ENCODE data around the gene CDK5RAP1.

The CDK5RAP1 gene

DNA sequence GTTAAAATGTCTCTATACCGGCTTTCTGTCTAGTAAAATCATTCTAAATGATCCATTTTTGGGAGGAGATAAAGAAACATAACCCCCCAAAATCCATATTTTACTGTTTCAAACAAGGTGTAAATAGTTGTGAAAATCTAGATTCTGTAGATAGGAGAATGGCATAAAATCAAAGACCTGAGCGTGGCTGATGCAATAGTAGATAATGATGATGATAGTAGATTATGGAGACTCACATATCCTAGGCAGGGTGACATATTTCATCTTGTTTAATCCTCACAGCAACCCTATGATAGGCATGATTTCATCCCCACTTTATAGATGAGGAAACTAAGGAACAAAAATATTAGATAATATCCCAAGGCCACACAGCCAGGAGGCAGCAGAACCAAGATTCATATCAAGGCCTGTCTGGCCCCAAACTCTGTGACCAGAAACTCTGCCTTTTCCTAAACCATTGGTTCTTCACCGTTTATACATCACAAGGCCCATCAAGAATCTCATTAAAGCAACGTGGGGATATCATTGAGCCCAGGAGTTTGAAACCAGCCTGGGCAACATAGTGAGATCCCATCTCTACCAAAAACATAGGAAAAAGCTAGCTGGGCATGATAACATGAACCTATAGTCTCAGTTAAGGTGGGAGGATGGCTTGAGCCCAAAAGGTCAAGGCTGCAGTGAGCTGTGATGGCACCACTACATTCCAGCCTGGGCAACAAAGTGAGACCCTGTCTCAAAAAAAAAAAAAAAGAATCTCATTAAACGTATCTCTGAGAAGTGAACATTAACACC lies 62.7 kb downstream of the CDK5RAP1 start:
- Mint-ChIP-seq H3K27ac (no peak overlapping the region), H3K36me3 (ENCODE audit: low read depth) (no peaks in the 10 kb centered on the region), H3K4me3 (no peak overlapping the region), H3K4me1 (ENCODE audit: low read depth) (no peaks in the 10 kb centered on the region), H3K9me3 (no peaks in the 10 kb centered on the region), H3K27me3 (ENCODE audit: low read depth) (peaks cover 4% of the 10 kb centered on the region)

DNA sequence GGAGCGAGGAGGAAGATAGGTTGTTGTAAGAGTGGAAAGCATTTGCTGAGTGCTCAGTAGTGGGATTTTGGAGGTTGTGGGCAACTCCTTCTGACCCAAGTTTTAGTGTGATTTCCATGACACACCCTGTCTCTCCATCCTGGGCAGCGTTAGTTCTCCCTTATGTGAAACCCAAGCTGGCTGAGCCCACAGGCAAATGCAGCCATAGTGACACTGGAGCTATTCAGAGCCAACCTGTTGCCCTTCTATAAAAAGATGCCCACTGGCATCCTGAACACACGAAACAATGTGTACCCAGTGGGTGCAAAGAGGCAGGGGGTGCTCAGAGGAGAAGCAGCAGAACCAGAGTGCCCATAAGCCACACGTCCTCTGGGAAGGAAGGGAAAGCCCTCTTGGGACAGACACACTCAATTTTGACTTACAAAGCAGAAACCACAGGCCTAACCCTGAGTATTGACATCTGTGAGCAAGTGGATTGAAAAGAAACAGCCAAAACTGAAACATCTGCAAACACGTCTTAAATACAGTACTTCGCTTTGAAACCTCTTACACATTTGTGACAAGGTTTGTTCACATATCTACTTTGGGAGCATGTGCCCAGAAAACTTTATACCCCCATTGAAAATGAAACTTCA lies 63.7 kb downstream of the CDK5RAP1 start:
- Mint-ChIP-seq H3K4me3 (no peak overlapping the region), H3K27ac (no peak overlapping the region), H3K4me1 (ENCODE audit: low read depth) (no peaks in the 10 kb centered on the region), H3K9me3 (no peaks in the 10 kb centered on the region), H3K27me3 (ENCODE audit: low read depth) (peaks cover 4% of the 10 kb centered on the region), H3K36me3 (ENCODE audit: low read depth) (no peaks in the 10 kb centered on the region)

DNA sequence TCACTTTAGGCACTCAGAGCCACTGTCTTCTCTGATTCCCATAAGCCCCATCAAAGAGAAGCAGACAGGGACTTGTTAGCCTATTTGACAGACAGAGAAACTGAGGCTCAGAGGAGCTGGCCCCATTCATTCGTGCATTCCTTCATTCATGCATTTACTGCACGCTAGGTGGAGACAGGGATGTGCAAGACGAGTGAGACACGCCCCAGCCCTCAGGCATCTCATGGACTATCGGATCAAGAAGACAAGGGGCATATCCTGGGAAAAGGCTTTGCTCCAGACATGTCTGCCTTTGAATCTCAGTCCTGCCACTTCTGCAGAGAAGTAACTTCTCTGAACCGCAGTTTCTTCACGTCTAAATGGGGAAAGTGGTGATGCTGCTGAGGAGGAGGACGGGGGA lies 64.2 kb downstream of the CDK5RAP1 start:
- Mint-ChIP-seq H3K27me3 (ENCODE audit: low read depth) (peaks cover 4% of the 10 kb centered on the region), H3K36me3 (ENCODE audit: low read depth) (no peaks in the 10 kb centered on the region), H3K27ac (no peak overlapping the region), H3K9me3 (no peaks in the 10 kb centered on the region), H3K4me1 (ENCODE audit: low read depth) (no peaks in the 10 kb centered on the region), H3K4me3 (no peak overlapping the region)

DNA sequence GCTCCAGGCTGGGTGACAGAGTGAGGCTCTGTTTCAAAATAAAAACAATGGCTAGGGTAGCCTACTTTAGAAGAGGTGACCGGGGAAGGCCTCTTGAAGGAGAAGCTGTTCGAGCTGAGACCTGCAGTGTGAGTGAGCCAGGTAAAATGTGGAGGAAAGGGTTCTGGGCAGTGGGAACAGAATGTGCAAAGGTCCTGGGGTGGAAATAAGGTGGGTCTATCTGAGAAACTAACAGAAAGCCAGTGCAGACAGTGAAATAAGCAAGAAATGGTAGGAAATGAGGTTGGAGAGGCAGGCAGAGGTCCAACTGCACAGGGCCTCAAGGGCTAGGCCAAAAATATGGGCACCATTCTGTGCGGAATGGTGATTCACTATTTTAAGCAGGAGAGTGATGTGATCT lies 64.9 kb downstream of the CDK5RAP1 start:
- Mint-ChIP-seq H3K36me3 (ENCODE audit: low read depth) (no peaks in the 10 kb centered on the region), H3K27me3 (ENCODE audit: low read depth) (peaks cover 4% of the 10 kb centered on the region), H3K9me3 (no peaks in the 10 kb centered on the region), H3K4me3 (no peak overlapping the region), H3K4me1 (ENCODE audit: low read depth) (no peaks in the 10 kb centered on the region), H3K27ac (no peak overlapping the region)

DNA sequence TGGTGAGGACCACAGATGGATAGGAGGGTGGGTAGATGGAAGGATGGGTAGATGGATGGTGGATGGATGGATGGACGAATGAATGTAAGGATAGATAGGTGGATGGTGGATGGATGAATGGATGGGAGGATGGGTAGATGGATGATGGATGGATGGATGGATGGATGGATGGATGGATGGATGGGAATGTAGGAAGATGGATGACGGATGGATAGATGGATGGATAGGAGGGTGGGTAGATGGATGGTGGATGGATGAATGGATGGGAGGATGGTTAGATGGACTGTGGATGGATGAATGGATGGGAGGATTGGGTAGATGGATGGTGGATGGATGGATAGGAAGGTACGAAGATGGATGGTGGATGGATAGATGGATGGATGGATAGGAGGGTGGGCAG lies 67.2 kb downstream of the CDK5RAP1 start:
- no peak overlapping the region for H3K27ac Mint-ChIP-seq
- peaks cover 4% of the 10 kb centered on the region for H3K27me3 Mint-ChIP-seq (ENCODE audit: low read depth)

DNA sequence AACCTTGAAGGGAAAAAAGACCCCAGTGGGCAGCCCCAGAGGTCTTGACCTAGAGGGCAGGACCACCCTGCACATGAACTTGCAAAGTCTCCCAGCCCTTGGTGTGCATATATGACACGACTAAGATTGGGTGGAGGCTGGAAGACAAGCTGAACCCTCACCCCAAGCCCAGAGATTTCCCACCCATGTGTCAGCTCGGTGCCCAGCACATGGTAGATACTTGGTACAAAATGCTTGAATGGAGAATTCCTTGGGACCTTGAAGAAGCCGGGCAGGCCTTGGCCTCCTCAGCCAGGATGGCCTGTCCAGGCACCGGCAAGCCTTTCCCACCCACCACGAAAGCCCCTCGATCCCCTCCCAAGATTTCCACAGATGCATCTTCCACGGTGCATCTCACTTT lies 67.7 kb downstream of the CDK5RAP1 start:
- no peak overlapping the region for H3K27ac Mint-ChIP-seq
- H3K9me3 Mint-ChIP-seq, result no peaks in the 10 kb centered on the region
- no peaks in the 10 kb centered on the region for H3K4me1 Mint-ChIP-seq (ENCODE audit: low read depth)
- no peaks in the 10 kb centered on the region for H3K36me3 Mint-ChIP-seq (ENCODE audit: low read depth)
- H3K27me3 Mint-ChIP-seq (ENCODE audit: low read depth), result peaks cover 8% of the 10 kb centered on the region
- no peak overlapping the region for H3K4me3 Mint-ChIP-seq

More for the DNA sequence above, 67.2 kb downstream of the CDK5RAP1 start:
- Mint-ChIP-seq H3K9me3 (no peaks in the 10 kb centered on the region), H3K4me1 (ENCODE audit: low read depth) (no peaks in the 10 kb centered on the region), H3K4me3 (no peak overlapping the region), H3K36me3 (ENCODE audit: low read depth) (no peaks in the 10 kb centered on the region)

DNA sequence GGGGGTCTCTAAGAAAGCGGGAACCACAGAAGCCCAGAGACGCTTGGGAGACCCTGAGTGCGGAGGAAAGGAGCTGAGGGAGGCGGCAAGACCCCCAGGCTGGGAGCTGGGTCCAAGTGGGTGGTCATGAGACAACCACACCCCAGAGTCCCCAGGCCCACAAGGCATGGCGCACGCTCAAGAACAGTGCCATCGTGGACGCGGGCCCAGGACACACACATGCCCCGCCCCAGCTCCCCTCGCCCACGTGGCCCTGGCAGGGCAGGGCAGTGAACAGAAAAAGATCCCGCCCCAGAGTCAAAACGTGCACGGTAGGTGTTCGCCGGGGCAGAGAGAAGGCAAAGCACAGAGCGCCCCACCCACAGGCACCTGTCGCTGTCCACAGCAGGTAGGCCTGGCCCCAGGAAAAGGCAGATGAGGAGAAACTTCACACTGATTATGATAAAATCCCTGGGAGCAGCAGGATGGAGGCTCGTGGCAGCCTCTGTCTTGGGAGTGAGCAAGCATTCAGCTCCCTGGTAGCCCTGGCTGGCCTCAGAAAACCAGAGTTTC lies 68.3 kb downstream of the CDK5RAP1 start:
- H3K27me3 Mint-ChIP-seq (ENCODE audit: low read depth), result peaks cover 10% of the 10 kb centered on the region
- no peaks in the 10 kb centered on the region for H3K36me3 Mint-ChIP-seq (ENCODE audit: low read depth)
- no peak overlapping the region for H3K4me3 Mint-ChIP-seq
- H3K27ac Mint-ChIP-seq, result no peak overlapping the region
- H3K4me1 Mint-ChIP-seq (ENCODE audit: low read depth), result no peaks in the 10 kb centered on the region
- no peaks in the 10 kb centered on the region for H3K9me3 Mint-ChIP-seq

DNA sequence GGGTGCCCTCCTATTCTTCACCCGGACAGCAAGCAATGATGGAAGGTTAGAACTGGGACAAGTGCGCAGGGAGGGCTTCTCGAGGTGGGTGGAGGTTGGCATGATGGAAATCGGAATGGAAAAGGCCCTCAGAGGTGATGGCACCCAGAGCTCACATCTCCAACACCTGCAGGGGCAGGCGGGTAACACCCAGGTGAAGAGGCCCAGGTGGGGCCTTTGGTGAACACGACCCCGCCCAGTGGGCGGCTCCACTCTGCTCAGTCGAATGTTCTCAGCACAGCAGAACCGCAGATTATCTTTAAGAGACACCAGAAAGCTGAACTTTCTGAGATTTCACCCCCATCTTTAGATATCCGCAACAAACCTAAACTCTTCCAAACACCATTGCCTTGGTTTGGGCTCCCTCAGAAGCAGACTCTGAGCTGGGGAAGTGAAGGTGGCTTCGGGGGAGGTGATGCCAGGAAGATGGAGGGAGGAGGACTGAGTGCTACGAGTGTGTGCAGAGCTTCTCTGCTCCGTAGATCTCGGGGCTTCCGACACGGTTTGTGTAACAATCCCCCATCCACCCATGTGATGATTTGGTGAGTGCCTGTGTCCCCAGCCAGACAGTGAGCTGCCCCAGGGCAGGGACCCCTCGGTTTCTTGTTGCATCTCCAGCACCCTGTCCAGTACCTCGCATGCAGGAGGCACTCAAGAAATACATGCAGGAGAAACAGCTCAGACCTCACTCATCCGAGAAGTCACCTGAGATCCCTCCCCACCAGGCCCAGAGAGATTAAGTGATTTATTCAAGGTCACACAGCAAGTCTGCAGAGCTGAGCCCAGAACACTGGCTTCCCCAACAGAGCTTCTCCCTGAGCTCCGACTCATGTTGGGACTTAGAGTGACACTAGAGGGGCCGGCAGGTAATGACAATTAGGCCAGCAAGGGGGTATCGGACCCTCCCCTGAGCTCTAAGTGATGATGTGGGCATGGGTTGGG lies 72.9 kb downstream of the CDK5RAP1 start:
- peaks cover 6% of the 10 kb centered on the region for H3K27me3 Mint-ChIP-seq (ENCODE audit: low read depth)
- no peak overlapping the region for H3K27ac Mint-ChIP-seq
- no peaks in the 10 kb centered on the region for H3K4me1 Mint-ChIP-seq (ENCODE audit: low read depth)
- H3K36me3 Mint-ChIP-seq (ENCODE audit: low read depth), result no peaks in the 10 kb centered on the region
- H3K9me3 Mint-ChIP-seq, result no peaks in the 10 kb centered on the region
- H3K4me3 Mint-ChIP-seq, result no peak overlapping the region

DNA sequence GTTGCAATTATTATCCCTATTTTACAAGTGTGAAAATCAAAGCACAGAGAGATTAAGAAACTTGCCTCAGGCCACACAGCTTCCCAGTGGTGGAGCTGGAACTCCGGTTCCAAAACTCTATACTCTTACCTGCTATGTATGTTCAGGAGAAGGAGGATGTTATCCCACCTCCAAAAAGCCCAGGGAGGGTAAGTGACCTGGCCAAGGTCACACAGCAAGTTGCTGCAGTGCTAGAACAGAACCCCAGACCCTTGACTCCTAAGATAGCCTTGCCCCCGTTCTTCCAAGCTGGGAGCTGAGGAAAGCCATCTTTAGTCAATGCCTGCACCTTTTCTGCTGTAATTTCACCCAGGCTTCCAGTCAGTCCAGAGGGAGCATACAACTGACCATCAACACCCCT lies 76.0 kb downstream of the CDK5RAP1 start:
- Mint-ChIP-seq H3K27ac (no peak overlapping the region), H3K4me1 (ENCODE audit: low read depth) (no peaks in the 10 kb centered on the region), H3K36me3 (ENCODE audit: low read depth) (no peaks in the 10 kb centered on the region), H3K27me3 (ENCODE audit: low read depth) (peaks cover 9% of the 10 kb centered on the region), H3K9me3 (no peaks in the 10 kb centered on the region), H3K4me3 (no peak overlapping the region)

DNA sequence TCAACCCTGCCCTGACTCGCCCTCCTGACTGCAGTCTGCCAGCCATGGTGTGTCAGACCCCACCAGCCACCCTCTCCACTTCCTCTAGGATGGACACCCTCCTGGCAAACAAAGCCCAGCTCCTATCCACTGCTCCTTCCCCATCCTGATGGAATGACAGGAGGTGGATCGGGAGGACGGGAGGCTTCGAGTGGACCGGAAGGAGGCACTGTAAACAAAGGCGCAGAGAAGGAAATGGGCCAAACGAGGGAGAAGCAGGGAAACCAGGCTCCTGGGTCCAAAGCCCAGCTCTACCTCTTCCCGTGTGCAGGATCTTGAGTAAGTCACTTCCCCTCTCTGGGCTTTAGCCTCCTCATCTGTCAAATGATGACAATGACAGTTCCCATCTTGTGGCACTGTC lies 78.1 kb downstream of the CDK5RAP1 start:
- no peaks in the 10 kb centered on the region for H3K4me1 Mint-ChIP-seq (ENCODE audit: low read depth)
- H3K9me3 Mint-ChIP-seq, result no peaks in the 10 kb centered on the region
- peaks cover 3% of the 10 kb centered on the region for H3K27me3 Mint-ChIP-seq (ENCODE audit: low read depth)
- no peak overlapping the region for H3K4me3 Mint-ChIP-seq
- H3K27ac Mint-ChIP-seq, result no peak overlapping the region
- no peaks in the 10 kb centered on the region for H3K36me3 Mint-ChIP-seq (ENCODE audit: low read depth)

DNA sequence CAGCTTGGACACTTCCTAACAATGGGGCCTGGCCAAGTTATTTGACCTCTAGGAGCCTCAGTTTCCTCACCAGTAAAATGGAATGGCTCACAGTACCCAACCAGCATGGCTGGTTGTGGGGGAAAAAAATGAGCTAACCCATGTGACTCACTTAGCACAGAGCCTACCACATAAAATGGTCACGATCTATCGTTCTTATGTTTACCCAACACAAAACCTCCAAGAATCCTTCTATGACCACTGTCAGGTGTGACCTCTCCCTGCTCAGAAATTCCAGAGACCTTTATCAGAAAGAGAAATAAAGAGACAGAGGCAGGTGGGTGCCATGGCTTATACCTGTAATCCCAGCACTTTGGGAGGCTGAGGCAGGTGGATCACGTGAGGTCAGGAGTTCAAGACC lies 78.9 kb downstream of the CDK5RAP1 start:
- Mint-ChIP-seq H3K9me3 (no peaks in the 10 kb centered on the region), H3K27me3 (ENCODE audit: low read depth) (peaks cover 5% of the 10 kb centered on the region), H3K27ac (no peak overlapping the region), H3K4me3 (no peak overlapping the region), H3K4me1 (ENCODE audit: low read depth) (no peaks in the 10 kb centered on the region), H3K36me3 (ENCODE audit: low read depth) (no peaks in the 10 kb centered on the region)

DNA sequence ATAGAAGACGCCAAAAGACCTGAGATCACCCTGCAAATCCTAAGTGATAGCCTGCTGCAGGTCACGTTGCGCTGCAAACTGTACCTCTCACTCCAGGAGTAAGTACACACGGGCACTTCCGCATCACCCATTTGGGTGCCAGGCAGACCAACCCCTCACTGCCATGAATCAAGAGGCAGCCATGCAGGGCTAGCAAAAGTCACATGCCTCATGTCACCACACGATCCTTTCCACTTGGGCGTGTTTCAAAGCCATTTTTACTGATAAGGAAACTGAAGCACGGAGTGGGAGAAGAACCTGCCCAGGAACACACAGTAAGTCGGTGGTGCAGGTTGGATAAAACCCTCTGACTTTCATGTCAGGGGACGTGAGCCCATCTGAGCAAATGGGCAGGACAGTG lies 81.3 kb downstream of the CDK5RAP1 start:
- Mint-ChIP-seq H3K4me1 (ENCODE audit: low read depth) (no peaks in the 10 kb centered on the region), H3K9me3 (no peaks in the 10 kb centered on the region), H3K27me3 (ENCODE audit: low read depth) (peaks cover 5% of the 10 kb centered on the region), H3K4me3 (no peak overlapping the region), H3K27ac (no peak overlapping the region), H3K36me3 (ENCODE audit: low read depth) (no peaks in the 10 kb centered on the region)

DNA sequence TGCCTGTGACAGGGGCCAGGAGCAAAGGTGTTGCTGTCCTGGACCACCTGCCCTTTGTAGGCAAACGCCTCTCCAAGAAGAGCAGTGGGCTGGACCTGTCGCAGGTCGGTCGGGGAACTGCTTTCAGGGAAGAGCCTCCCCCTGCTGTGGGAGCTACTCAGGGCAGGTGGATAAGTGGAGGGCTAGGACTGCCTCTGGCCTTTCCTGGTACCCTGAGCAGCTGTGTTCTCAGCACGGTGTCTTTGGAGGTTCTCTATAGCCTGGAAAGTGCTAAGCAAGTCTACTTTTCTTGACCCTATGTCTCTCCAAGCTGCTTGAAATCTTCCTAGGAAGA lies 83.3 kb downstream of the CDK5RAP1 start:
- Mint-ChIP-seq H3K27me3 (ENCODE audit: low read depth) (peaks cover 3% of the 10 kb centered on the region), H3K4me3 (no peak overlapping the region), H3K9me3 (no peaks in the 10 kb centered on the region), H3K4me1 (ENCODE audit: low read depth) (no peaks in the 10 kb centered on the region), H3K36me3 (ENCODE audit: low read depth) (no peaks in the 10 kb centered on the region), H3K27ac (no peak overlapping the region)

DNA sequence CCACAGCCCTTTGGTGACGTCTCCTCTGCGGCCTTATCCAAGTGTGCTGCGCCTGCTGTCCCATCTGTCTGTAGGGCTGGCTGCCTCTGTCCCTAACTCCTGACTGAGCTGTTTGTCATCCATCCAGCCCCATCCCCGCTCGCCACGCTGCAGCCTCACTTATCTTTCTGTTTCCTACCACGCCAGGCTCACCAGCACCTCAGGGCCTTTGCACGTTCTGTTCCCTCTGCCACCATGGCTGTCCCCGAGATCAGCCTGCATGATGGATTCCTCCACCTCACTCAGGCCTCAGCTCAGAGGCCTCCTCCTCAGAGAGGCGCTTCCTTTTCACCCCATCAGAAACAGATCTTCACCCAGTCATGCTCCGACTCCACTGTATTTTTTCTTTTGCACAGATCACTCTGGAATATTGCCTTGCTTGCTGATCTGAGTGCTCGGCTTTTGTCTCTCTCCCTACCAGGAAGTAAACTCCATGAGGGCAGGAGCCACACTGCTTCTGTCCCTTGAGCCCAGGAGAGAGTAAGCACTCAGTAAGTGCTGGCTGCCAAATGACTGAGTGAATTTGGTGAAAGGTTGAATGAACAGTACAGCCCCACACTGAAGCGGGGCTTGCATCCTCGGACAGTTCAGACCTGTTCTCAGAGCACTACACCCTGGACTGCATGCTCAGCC lies 83.8 kb downstream of the CDK5RAP1 start:
- Mint-ChIP-seq H3K27me3 (ENCODE audit: low read depth) (peaks cover 2% of the 10 kb centered on the region), H3K9me3 (no peaks in the 10 kb centered on the region), H3K4me1 (ENCODE audit: low read depth) (no peaks in the 10 kb centered on the region), H3K27ac (no peak overlapping the region), H3K4me3 (no peak overlapping the region), H3K36me3 (ENCODE audit: low read depth) (no peaks in the 10 kb centered on the region)

Data from T-helper 1 cell treated with Interleukin-12 subunit alpha and Interleukin-12 subunit beta and Interleukin-4 antibody, amounts not matched to agents 30 μg/mL and 1 μg/mL, for 36 hours (primary cell).